GM18508 (cell line): ENCODE data around the gene MAN2B2.
"Not testable (repeated sequence)": the region's sequence is repeated elsewhere in the genome, so short reads cannot be mapped to it uniquely, and the experiment has no call there.

Experiments used
- ATAC-seq: cut with Tn5 transposase; IDR thresholded peaks from one replicate; pipeline ENCODE4 v1.9.1; 2021; ENCODE audit warnings: moderate number of reproducible peaks; ENCODE audit not compliant: insufficient read depth, unreplicated experiment

MAN2B2 gene

GRCh38 chr4:6633091-6633906 is 58.3 kb downstream of the MAN2B2 start:
- ATAC-seq, result no peak

GRCh38 chr4:6634746-6635145 is 59.8 kb downstream of the MAN2B2 start:
- ATAC-seq, result no peak

- no peak for ATAC-seq
These were observed 64.2 kb downstream of the MAN2B2 start for GRCh38 chr4:6639137-6639680.

- peak; percentile 57 for ATAC-seq
These were observed 65.5 kb downstream of the MAN2B2 start, which contains the start of gene MRFAP1 for GRCh38 chr4:6640292-6641163. Gene MRFAP1, plus strand, starts transcription at chr4:6640685. Its CDS starts 178 bp downstream, at chr4:6640863.

GRCh38 chr4:6641164-6641970 is 66.4 kb downstream of the MAN2B2 start:
- ATAC-seq, result no peak

- no peak for ATAC-seq
These were observed 67.0 kb downstream of the MAN2B2 start for GRCh38 chr4:6641971-6642320.

- no peak for ATAC-seq
These were observed 68.3 kb downstream of the MAN2B2 start for GRCh38 chr4:6643141-6643847.

- no peak for ATAC-seq
These were observed 70.0 kb downstream of the MAN2B2 start for GRCh38 chr4:6644792-6645530.

GRCh38 chr4:6647169-6647568 is 72.2 kb downstream of the MAN2B2 start:
- no peak for ATAC-seq

- ATAC-seq, result no peak
These were observed 72.7 kb downstream of the MAN2B2 start for GRCh38 chr4:6647582-6648230.

GRCh38 chr4:6649216-6649615 is 74.2 kb downstream of the MAN2B2 start:
- ATAC-seq, result no peak

GRCh38 chr4:6654211-6654610 is 79.2 kb downstream of the MAN2B2 start:
- ATAC-seq, result not testable (repeated sequence)

GRCh38 chr4:6655291-6655690 is 80.3 kb downstream of the MAN2B2 start:
- ATAC-seq, result not testable (repeated sequence)

GRCh38 chr4:6655924-6656323 is 80.9 kb downstream of the MAN2B2 start:
- no peak for ATAC-seq

- ATAC-seq, result no peak
These were observed 82.5 kb downstream of the MAN2B2 start for GRCh38 chr4:6657242-6658208.

GRCh38 chr4:6658209-6658595 is 83.2 kb downstream of the MAN2B2 start:
- ATAC-seq, result no peak

- ATAC-seq, result no peak
These were observed 83.6 kb downstream of the MAN2B2 start for GRCh38 chr4:6658597-6659075.
